ENCODE measurements around the gene KCND2.

Gene KCND2

DNA sequence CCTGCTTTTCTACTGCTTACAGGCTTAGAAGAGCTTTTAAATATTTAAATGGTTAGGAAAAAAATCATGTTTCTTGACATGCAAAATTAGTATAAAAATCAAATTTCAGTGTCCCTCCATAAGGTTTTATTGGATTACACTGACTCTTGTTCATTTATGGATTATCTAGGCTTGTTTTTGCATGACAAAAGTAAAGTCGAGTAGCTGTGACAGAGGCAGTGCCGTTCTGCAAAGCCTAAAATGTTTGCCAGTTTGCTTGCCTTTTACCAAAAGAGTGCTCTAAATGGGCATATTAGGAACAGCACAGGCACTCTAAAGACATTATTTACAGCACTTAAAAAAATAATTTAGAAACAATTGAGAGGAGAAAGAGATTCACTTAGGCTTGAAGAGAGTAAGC lies 445.4 kb downstream of the KCND2 start:
- no peak for TF ChIP-seq TCF12 (IDR thresholded peaks at IDR 0.05; ENCODE audit: low read depth)
- no peak for TF ChIP-seq EP300 (IDR thresholded peaks at IDR 0.05; ENCODE audit: borderline replicate concordance)
- no peak for TF ChIP-seq CEBPB (IDR thresholded peaks at IDR 0.05)
- no peak for TF ChIP-seq TEAD4 (IDR thresholded peaks at IDR 0.05)

DNA sequence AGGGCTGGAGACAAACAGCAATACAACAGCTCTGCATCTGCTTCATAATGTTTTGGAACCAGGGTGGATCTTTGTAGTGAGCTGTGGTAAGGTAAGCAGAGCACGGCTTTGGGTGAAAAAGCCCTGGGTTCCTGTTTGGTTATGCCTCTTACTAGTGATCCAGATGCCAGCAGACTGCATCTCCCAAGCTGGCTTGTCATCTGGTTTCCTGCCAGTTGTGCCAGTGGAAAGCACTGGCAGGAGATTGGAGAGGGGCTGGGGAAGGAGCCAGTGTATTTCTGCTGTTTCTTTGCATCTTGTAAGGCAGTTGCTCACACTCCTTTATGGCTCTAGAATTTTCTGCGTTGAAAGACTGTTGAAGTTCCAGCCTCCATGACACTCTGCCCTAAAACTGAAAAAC lies 447.3 kb downstream of the KCND2 start:
- TF ChIP-seq RAD21 (IDR thresholded peaks at IDR 0.05; ENCODE audit: low read depth) (no peak), FOXM1 (IDR thresholded peaks at IDR 0.05; ENCODE audit: borderline replicate concordance, low read depth) (no peak)

DNA sequence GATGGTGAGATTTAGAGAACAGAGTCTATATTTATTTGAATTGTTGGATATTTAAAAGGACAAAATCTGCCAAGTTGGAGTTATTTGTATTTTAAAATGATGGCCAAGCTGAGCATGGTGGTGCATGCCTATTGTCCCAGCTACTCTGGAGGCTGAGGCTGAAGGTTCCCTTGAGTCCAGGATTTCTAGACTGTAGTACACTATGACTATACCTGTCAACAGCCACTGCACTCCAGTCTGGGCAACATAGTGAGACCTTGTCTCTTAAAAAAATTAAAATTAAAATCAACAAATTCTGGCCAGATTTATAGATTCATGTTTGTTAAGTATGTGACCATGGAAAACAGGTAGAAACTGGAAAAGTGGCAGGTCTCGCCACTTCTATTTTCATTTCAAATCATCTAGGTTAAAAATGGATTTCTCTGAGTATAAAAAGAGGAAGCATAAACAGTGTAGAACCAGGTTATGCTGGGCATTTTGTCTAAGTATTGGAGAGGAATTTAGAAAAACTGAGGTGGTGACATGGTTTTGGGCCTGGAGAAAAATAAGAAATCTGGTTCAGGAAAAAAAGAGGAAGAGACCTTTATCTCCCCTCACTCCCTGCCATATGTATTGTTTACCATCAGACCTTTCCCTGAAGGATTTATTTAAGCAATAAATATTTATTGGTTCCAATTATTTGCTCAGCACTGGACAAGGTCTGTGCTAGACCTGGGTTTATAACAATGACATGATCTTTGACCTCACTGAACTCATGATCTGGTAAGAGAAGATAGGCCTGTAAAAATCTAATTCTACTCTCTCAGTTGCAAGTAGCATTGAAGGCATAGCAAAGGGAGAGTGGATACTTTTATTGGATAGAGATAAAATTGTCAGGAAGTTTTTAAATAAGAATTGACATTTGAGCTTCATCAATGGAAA lies 450.8 kb downstream of the KCND2 start:
- TF ChIP-seq NFIC (IDR thresholded peaks at IDR 0.05) (no peak), CREB1 (IDR thresholded peaks at IDR 0.05; ENCODE audit: low read depth) (no peak), EGR1 (IDR thresholded peaks at IDR 0.05) (no peak), RAD21 (IDR thresholded peaks at IDR 0.05; ENCODE audit: low read depth) (no peak), TEAD4 (IDR thresholded peaks at IDR 0.05) (no peak), ZBTB7A (IDR thresholded peaks at IDR 0.05; ENCODE audit: low read depth) (no peak), YY1 (IDR thresholded peaks at IDR 0.05; ENCODE audit: low read depth) (no peak), CEBPB (IDR thresholded peaks at IDR 0.05) (no peak), TAF1 (IDR thresholded peaks at IDR 0.05; ENCODE audit: low read depth) (no peak)
- TF ChIP-seq, protein P1, sequence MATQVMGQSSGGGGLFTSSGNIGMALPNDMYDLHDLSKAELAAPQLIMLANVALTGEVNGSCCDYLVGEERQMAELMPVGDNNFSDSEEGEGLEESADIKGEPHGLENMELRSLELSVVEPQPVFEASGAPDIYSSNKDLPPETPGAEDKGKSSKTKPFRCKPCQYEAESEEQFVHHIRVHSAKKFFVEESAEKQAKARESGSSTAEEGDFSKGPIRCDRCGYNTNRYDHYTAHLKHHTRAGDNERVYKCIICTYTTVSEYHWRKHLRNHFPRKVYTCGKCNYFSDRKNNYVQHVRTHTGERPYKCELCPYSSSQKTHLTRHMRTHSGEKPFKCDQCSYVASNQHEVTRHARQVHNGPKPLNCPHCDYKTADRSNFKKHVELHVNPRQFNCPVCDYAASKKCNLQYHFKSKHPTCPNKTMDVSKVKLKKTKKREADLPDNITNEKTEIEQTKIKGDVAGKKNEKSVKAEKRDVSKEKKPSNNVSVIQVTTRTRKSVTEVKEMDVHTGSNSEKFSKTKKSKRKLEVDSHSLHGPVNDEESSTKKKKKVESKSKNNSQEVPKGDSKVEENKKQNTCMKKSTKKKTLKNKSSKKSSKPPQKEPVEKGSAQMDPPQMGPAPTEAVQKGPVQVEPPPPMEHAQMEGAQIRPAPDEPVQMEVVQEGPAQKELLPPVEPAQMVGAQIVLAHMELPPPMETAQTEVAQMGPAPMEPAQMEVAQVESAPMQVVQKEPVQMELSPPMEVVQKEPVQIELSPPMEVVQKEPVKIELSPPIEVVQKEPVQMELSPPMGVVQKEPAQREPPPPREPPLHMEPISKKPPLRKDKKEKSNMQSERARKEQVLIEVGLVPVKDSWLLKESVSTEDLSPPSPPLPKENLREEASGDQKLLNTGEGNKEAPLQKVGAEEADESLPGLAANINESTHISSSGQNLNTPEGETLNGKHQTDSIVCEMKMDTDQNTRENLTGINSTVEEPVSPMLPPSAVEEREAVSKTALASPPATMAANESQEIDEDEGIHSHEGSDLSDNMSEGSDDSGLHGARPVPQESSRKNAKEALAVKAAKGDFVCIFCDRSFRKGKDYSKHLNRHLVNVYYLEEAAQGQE (IDR thresholded peaks at IDR 0.05; ENCODE audit: low read depth) = no peak
- TF ChIP-seq, protein P2, sequence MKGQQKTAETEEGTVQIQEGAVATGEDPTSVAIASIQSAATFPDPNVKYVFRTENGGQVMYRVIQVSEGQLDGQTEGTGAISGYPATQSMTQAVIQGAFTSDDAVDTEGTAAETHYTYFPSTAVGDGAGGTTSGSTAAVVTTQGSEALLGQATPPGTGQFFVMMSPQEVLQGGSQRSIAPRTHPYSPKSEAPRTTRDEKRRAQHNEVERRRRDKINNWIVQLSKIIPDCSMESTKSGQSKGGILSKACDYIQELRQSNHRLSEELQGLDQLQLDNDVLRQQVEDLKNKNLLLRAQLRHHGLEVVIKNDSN (IDR thresholded peaks at IDR 0.05) = no peak

DNA sequence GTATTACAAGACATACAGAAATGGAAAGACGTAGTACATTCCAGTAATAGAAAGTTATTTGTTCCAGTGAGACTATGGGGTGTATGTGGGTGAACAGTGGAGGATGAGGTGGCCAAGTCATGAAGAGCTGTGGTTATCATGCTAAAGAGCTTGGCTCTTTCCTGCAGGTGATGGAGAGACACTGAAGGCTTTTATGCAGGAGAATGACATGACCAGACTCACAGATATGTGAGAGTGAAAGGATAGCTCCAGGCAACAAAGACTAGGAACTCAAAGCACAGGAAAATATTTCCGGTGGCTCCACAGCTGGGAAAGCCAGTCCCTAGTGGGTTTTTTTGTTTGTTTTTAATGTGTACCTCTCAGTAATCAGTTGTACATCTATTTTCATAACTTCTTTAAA lies 451.5 kb downstream of the KCND2 start:
- TF ChIP-seq ZBTB7A (IDR thresholded peaks at IDR 0.05; ENCODE audit: low read depth) (no peak), CEBPB (IDR thresholded peaks at IDR 0.05) (no peak), TCF12 (IDR thresholded peaks at IDR 0.05; ENCODE audit: low read depth) (no peak), RAD21 (IDR thresholded peaks at IDR 0.05; ENCODE audit: low read depth) (no peak), EP300 (IDR thresholded peaks at IDR 0.05; ENCODE audit: borderline replicate concordance) (no peak), EGR1 (IDR thresholded peaks at IDR 0.05) (no peak), YY1 (IDR thresholded peaks at IDR 0.05; ENCODE audit: low read depth) (no peak)
- TF ChIP-seq, protein P2 (IDR thresholded peaks at IDR 0.05) = no peak

DNA sequence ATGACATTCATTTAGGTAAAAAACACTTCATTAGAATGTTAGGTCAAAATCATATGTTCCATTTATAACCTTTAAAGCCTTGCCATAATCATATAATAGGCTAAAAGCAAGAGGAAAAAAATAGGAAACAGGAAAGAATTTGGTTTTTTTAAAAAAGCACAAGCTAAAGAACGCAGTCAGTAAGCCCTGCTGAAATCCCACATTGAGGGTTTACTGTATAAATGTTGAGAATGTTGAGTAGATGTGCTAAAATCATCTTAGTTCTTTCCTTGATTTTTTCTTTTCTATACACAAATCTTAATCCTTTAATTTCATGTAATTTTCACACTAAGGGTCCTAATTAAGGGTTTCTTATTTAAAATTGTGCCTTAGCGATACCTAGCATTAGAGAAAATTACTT lies 452.0 kb downstream of the KCND2 start:
- TF ChIP-seq, protein P1 (IDR thresholded peaks at IDR 0.05; ENCODE audit: low read depth) = no peak
- TF ChIP-seq, protein P3, sequence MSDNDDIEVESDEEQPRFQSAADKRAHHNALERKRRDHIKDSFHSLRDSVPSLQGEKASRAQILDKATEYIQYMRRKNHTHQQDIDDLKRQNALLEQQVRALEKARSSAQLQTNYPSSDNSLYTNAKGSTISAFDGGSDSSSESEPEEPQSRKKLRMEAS (IDR thresholded peaks at IDR 0.05) = no peak
- TF ChIP-seq CREB1 (IDR thresholded peaks at IDR 0.05; ENCODE audit: low read depth) (no peak), CEBPB (IDR thresholded peaks at IDR 0.05) (no peak), YY1 (IDR thresholded peaks at IDR 0.05; ENCODE audit: low read depth) (no peak), TCF12 (IDR thresholded peaks at IDR 0.05; ENCODE audit: low read depth) (no peak), ZBTB7A (IDR thresholded peaks at IDR 0.05; ENCODE audit: low read depth) (no peak), NFIC (IDR thresholded peaks at IDR 0.05) (no peak), RAD21 (IDR thresholded peaks at IDR 0.05; ENCODE audit: low read depth) (no peak), TAF1 (IDR thresholded peaks at IDR 0.05; ENCODE audit: low read depth) (no peak), EGR1 (IDR thresholded peaks at IDR 0.05) (no peak), EP300 (IDR thresholded peaks at IDR 0.05; ENCODE audit: borderline replicate concordance) (no peak), TEAD4 (IDR thresholded peaks at IDR 0.05) (no peak), FOXM1 (IDR thresholded peaks at IDR 0.05; ENCODE audit: borderline replicate concordance, low read depth) (no peak)
- TF ChIP-seq, protein P2 (IDR thresholded peaks at IDR 0.05) = no peak
